CD14-positive monocyte (primary cell): ENCODE results near the gene LHPP. TPM values are rescaled to one million over a fixed set of nuclear protein-coding genes. Genes with fewer than 3 reads are reported as not detected.
A peak's percentile ranks its signal among the peaks of the same experiment; 100 is the strongest.
"Not testable (repeated sequence)": the region's sequence is repeated elsewhere in the genome, so short reads cannot be mapped to it uniquely, and the experiment has no call there.

ENCODE experiments used
- DNase-seq, 3 donors: peaks; one replicate each; pipeline ENCODE4 v3.0.0-alpha.2; 2011 to 2022
- H2AFZ ChIP-seq: 2 replicates; pipeline ENCODE4 v1.6.0; 2012; ENCODE audit warnings: mild to moderate bottlenecking, low read depth, low read length, inconsistent platforms; ENCODE audit not compliant: insufficient read depth, poor library complexity, severe bottlenecking
- H3K27ac ChIP-seq, 2 donors: 1 replicate in 1 of 2; 2 replicates in 1 of 2; pipeline ENCODE4 v1.5.1; 2012 to 2013; ENCODE audit warnings: low read length in 2 of 2, control low read depth in 1 of 2, inconsistent platforms in 1 of 2, low read depth in 1 of 2, mild to moderate bottlenecking in 1 of 2
- H3K27me3 ChIP-seq, 2 donors: one replicate each; pipeline versions ENCODE4 v1.6.0 to v1.6.1; 2011 to 2013; ENCODE audit warnings: low read length in 2 of 2; ENCODE audit not compliant: control insufficient read depth in 2 of 2, insufficient read depth in 2 of 2
- H3K36me3 ChIP-seq, 2 donors: replicated peaks in 1 of 2; 1 replicate in 1 of 2; 2 replicates in 1 of 2; pipeline versions ENCODE4 v1.5.1 to v1.6.1; 2012 to 2013; ENCODE audit warnings: low read length in 2 of 2, control low read depth in 1 of 2, inconsistent platforms in 1 of 2, mild to moderate bottlenecking in 1 of 2; ENCODE audit not compliant: insufficient read depth in 2 of 2, control insufficient read depth in 1 of 2
- H3K4me1 ChIP-seq, 2 donors: 1 replicate in 1 of 2; 2 replicates in 1 of 2; pipeline versions ENCODE4 v1.5.1 to v1.6.1; 2012 to 2013; ENCODE audit warnings: low read length in 2 of 2, control low read depth in 1 of 2, inconsistent platforms in 1 of 2, mild to moderate bottlenecking in 1 of 2, moderate library complexity in 1 of 2; ENCODE audit not compliant: insufficient read depth in 2 of 2, control insufficient read depth in 1 of 2
- H3K4me2 ChIP-seq: replicated peaks from 2 replicates; pipeline ENCODE3; 2012; ENCODE audit warnings: low read length, moderate library complexity, mild to moderate bottlenecking; ENCODE audit not compliant: poor library complexity, severe bottlenecking; ENCODE audit errors: extremely low read depth
- H3K4me3 ChIP-seq, 3 experiments: fragments of 200-600 bp in 1 of 3; sonication (generic) in 1 of 3; replicated peaks in 1 of 3; 1 replicate in 2 of 3; 2 replicates in 1 of 3; pipeline ENCODE4 v1.5.1; 2011 to 2013; ENCODE audit warnings: low read length in 3 of 3, mild to moderate bottlenecking in 3 of 3, control low read depth in 2 of 3, low read depth in 2 of 3, inconsistent platforms in 1 of 3, moderate library complexity in 1 of 3
- H3K79me2 ChIP-seq: 2 replicates; pipeline ENCODE4 v1.6.0; 2012; ENCODE audit warnings: mild to moderate bottlenecking, control low read depth, inconsistent platforms, low read length, moderate library complexity; ENCODE audit not compliant: insufficient read depth
- H3K9ac ChIP-seq: 2 replicates; pipeline ENCODE4 v1.6.0; 2017; ENCODE audit warnings: low read length, mild to moderate bottlenecking; ENCODE audit not compliant: insufficient read depth, poor library complexity, severe bottlenecking
- H3K9me3 ChIP-seq, 2 donors: replicated peaks in 1 of 2; 1 replicate in 1 of 2; 2 replicates in 1 of 2; pipeline versions ENCODE4 v1.5.1 to v1.6.1; 2012 to 2013; ENCODE audit warnings: low read length in 2 of 2, control low read depth in 1 of 2; ENCODE audit not compliant: control insufficient read depth in 1 of 2, insufficient read depth in 1 of 2
- H4K20me1 ChIP-seq: 2 replicates; pipeline ENCODE4 v1.6.0; 2012; ENCODE audit warnings: mild to moderate bottlenecking, low read length, control low read depth, moderate library complexity; ENCODE audit not compliant: insufficient read depth
- H3K27ac Mint-ChIP-seq, 7 donors: one replicate each; pipeline ENCODE4 v1.8.0; 2020; ENCODE audit warnings: mild to moderate bottlenecking in 7 of 7, mixed read lengths in 7 of 7, moderate library complexity in 6 of 7, inconsistent platforms in 2 of 7
- H3K27me3 Mint-ChIP-seq, 3 donors: one replicate each; pipeline ENCODE4 v1.8.0; 2021 to 2022; ENCODE audit warnings: low read depth in 3 of 3, mild to moderate bottlenecking in 3 of 3, mixed read lengths in 3 of 3, moderate library complexity in 3 of 3, inconsistent platforms in 1 of 3
- H3K36me3 Mint-ChIP-seq, 2 donors: one replicate each; pipeline ENCODE4 v1.8.0; 2020; ENCODE audit warnings: mixed read lengths in 2 of 2, inconsistent platforms in 1 of 2, mild to moderate bottlenecking in 1 of 2
- H3K4me1 Mint-ChIP-seq: one replicate; pipeline ENCODE4 v1.8.0; 2020; ENCODE audit warnings: mild to moderate bottlenecking, mixed read lengths
- H3K4me3 Mint-ChIP-seq, 2 donors: one replicate each; pipeline ENCODE4 v1.8.0; 2020; ENCODE audit warnings: mild to moderate bottlenecking in 2 of 2, mixed read lengths in 2 of 2, moderate library complexity in 1 of 2
- H3K9me3 Mint-ChIP-seq, 7 donors: one replicate each; pipeline ENCODE4 v1.8.0; 2020 to 2022; ENCODE audit warnings: mixed read lengths in 7 of 7, mild to moderate bottlenecking in 6 of 7, moderate library complexity in 6 of 7, inconsistent platforms in 2 of 7
- WGBS: methylation state at CpG from one replicate; pipeline ENCODE4 v1.1.5; 2013; ENCODE audit warnings: missing lambda C conversion rate; ENCODE audit not compliant: insufficient coverage; 5-methylcytosine and 5-hydroxymethylcytosine counted together
- intact Hi-C, 2 donors: fragments of 100-400 bp; cut with micrococcal nuclease; formaldehyde crosslinking; loops; one replicate each; pipeline versions ENCODE4 v1.15.0 to v1.15.1; 2023
- polyA plus RNA-seq, 3 donors: library from polyadenylated mRNA; depleted of rRNA in 1 of 3; unstranded in 2 of 3; stranded (reverse) in 1 of 3; fragments of 300-500 nt in 2 of 3; fragments of >200 nt in 1 of 3; fragmentation: Illumina TruSeq in 2 of 3; gene quantifications; 1 replicate in 2 of 3; 2 replicates in 1 of 3; pipeline ENCODE4 v1.2.3, GENCODE V29; 2012 to 2021
- TF ChIP-seq, protein P1 (sequence below): fragments of 200-600 bp; IDR thresholded peaks from one replicate; pipeline ENCODE4 v1.8.0; 2022; ENCODE audit warnings: antibody characterized with exemption, mild to moderate bottlenecking

Gene LHPP
- polyA plus RNA-seq, 3 donors: 15.2 to 20.6 (median 19.5) TPM

DNA sequence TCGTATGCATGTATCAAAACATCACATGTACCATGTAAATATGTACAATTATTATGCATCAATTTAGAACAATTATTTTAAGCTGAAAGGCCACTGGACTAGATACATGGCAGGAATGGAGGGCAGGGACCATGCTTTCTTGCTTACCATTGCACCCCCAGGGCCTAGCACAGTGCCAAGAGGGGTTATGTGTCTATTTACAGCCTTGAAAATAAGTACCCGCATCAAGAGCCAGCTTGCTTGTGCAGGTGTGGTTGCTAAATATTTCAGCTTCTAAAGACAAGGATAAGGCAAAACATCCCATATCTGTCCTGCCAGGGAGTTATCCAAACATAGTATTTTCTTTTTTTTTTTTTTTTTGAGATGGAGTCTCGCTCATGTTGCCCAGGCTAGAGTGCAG lies 28.2 kb upstream of the LHPP start:
- H3K4me2 ChIP-seq: no peak overlapping the region
- no peak overlapping the region for H2AFZ ChIP-seq
- H3K79me2 ChIP-seq: no peaks in the 10 kb centered on the region
- Mint-ChIP-seq H3K36me3 (no peaks in the 10 kb centered on the region), H3K4me3 (no peak overlapping the region), H3K4me1 (peaks cover 9% of the 10 kb centered on the region), H3K27ac (peak overlapping the region in 1 of 7 donors; percentile 6), H3K9me3 (peaks cover 0 to 2% (median 0%) of the 10 kb centered on the region in 7 donors), H3K27me3 (peaks cover 17 to 41% (median 21%) of the 10 kb centered on the region in 3 donors)
- H3K36me3 ChIP-seq: no peaks in the 10 kb centered on the region
- WGBS: 100% methylated on average over 1 of the region's 3 CpGs
- no peak overlapping the region for H3K27ac ChIP-seq
- H3K27me3 ChIP-seq: peaks cover 3 to 4% of the 10 kb centered on the region in 2 donors
- no peak for DNase-seq
- no peaks in the 10 kb centered on the region for H4K20me1 ChIP-seq
- no peaks in the 10 kb centered on the region for H3K9me3 ChIP-seq
- TF ChIP-seq, protein P1, sequence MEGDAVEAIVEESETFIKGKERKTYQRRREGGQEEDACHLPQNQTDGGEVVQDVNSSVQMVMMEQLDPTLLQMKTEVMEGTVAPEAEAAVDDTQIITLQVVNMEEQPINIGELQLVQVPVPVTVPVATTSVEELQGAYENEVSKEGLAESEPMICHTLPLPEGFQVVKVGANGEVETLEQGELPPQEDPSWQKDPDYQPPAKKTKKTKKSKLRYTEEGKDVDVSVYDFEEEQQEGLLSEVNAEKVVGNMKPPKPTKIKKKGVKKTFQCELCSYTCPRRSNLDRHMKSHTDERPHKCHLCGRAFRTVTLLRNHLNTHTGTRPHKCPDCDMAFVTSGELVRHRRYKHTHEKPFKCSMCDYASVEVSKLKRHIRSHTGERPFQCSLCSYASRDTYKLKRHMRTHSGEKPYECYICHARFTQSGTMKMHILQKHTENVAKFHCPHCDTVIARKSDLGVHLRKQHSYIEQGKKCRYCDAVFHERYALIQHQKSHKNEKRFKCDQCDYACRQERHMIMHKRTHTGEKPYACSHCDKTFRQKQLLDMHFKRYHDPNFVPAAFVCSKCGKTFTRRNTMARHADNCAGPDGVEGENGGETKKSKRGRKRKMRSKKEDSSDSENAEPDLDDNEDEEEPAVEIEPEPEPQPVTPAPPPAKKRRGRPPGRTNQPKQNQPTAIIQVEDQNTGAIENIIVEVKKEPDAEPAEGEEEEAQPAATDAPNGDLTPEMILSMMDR: no peak
- peaks cover 0 to 10% of the 10 kb centered on the region in 2 donors for H3K4me1 ChIP-seq
- intact Hi-C loops: no loop called here
- no peak overlapping the region for H3K4me3 ChIP-seq
- no peak overlapping the region for H3K9ac ChIP-seq

DNA sequence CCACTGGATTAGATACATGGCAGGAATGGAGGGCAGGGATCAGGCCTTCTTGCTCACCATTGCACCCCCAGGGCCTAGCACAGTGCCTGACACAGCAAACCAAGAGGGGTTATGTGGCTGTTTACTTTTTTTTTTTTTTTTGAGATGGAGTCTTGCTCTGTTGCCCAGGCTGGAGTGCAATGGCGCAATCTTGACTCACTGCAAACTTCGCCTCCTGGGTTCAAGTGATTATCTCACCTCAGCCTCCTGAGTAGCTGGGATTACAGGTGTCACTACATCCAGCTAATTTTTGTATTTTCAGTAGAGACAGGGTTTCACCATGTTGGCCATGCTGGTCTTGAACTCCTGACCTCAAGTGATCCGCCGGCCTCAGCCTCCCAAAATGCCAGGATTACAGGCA lies 25.9 kb upstream of the LHPP start:
- Mint-ChIP-seq H3K27me3 (peaks cover 15 to 35% (median 22%) of the 10 kb centered on the region in 3 donors), H3K27ac (peak overlapping the region in 1 of 7 donors; percentile 25)
- no CpG with 5 or more reads among the region's 4 CpGs for WGBS
- intact Hi-C loops, H3K4me3 Mint-ChIP-seq, H3K9me3 ChIP-seq, H3K9me3 Mint-ChIP-seq, DNase-seq, H3K79me2 ChIP-seq, H3K4me2 ChIP-seq, H3K4me1 ChIP-seq, H3K27me3 ChIP-seq, H3K9ac ChIP-seq, H4K20me1 ChIP-seq, H3K4me1 Mint-ChIP-seq, H3K27ac ChIP-seq, H2AFZ ChIP-seq, H3K36me3 Mint-ChIP-seq, H3K4me3 ChIP-seq, H3K36me3 ChIP-seq: not testable (repeated sequence)
